HG03097 (cell line): Measurements from ENCODE around the gene PLEKHA8.

Experiments
- ATAC-seq: cut with Tn5 transposase; IDR thresholded peaks from one replicate; pipeline ENCODE4 v1.9.1; 2021; ENCODE audit not compliant: unreplicated experiment, low FRiP score

The PLEKHA8 gene

GRCh38 chr7:30139836-30140384 lies 111.7 kb downstream of the PLEKHA8 start:
- ATAC-seq, result no peak

GRCh38 chr7:30140456-30140855 lies 112.2 kb downstream of the PLEKHA8 start:
- no peak for ATAC-seq

GRCh38 chr7:30142710-30143109 lies 114.5 kb downstream of the PLEKHA8 start:
- no peak for ATAC-seq

- no peak for ATAC-seq
Measured at GRCh38 chr7:30143748-30144251, 115.6 kb downstream of the PLEKHA8 start.

- ATAC-seq, result no peak
Measured at GRCh38 chr7:30144657-30145306, 116.6 kb downstream of the PLEKHA8 start.

- no peak for ATAC-seq
Measured at GRCh38 chr7:30145426-30145970, 117.3 kb downstream of the PLEKHA8 start.

- no peak for ATAC-seq
Measured at GRCh38 chr7:30146127-30146612, 118.0 kb downstream of the PLEKHA8 start.

GRCh38 chr7:30147223-30147622 lies 119.0 kb downstream of the PLEKHA8 start:
- ATAC-seq, result no peak

GRCh38 chr7:30147785-30148184 lies 119.6 kb downstream of the PLEKHA8 start:
- no peak for ATAC-seq

- no peak for ATAC-seq
Measured at GRCh38 chr7:30148426-30148825, 120.2 kb downstream of the PLEKHA8 start.

GRCh38 chr7:30148951-30149459 lies 120.8 kb downstream of the PLEKHA8 start:
- no peak for ATAC-seq

GRCh38 chr7:30149640-30150272 lies 121.5 kb downstream of the PLEKHA8 start:
- ATAC-seq, result no peak

- no peak for ATAC-seq
Measured at GRCh38 chr7:30150711-30151110, 122.5 kb downstream of the PLEKHA8 start.

- no peak for ATAC-seq
Measured at GRCh38 chr7:30154111-30154587, 125.9 kb downstream of the PLEKHA8 start.

- ATAC-seq, result no peak
Measured at GRCh38 chr7:30155481-30155880, 127.3 kb downstream of the PLEKHA8 start.

- no peak for ATAC-seq
Measured at GRCh38 chr7:30157204-30157603, 129.0 kb downstream of the PLEKHA8 start.

GRCh38 chr7:30159163-30159562 lies 131.0 kb downstream of the PLEKHA8 start:
- no peak for ATAC-seq

GRCh38 chr7:30159698-30160143 lies 131.5 kb downstream of the PLEKHA8 start:
- no peak for ATAC-seq

GRCh38 chr7:30160329-30160728 lies 132.1 kb downstream of the PLEKHA8 start:
- ATAC-seq, result no peak

GRCh38 chr7:30162133-30162532 lies 133.9 kb downstream of the PLEKHA8 start:
- ATAC-seq, result no peak

- no peak for ATAC-seq
Measured at GRCh38 chr7:30162622-30163124, 134.5 kb downstream of the PLEKHA8 start.
